Esophagus squamous epithelium (tissue), 5 donors: ENCODE measurements around the gene RAB7B. TPM values are rescaled to one million over a fixed set of nuclear protein-coding genes. Genes with fewer than 3 reads are reported as not detected.

Experiments
- DNase-seq: peaks from one replicate; lab custom pipeline; 2025; lab: John Stamatoyannopoulos, UW
- H3K27ac ChIP-seq, 4 donors: fragments of 200-600 bp; sonication (generic); one replicate each; pipeline ENCODE4 v1.5.1; 2016 to 2019; ENCODE audit warnings: mild to moderate bottlenecking in 1 of 4
- H3K27me3 ChIP-seq, 4 donors: fragments of 200-600 bp; sonication (generic); 1 replicate in 3 of 4; 2 replicates in 1 of 4; pipeline versions ENCODE4 v1.5.1 to v1.6.0; 2017 to 2021; ENCODE audit warnings: antibody characterized with exemption in 1 of 4
- H3K36me3 ChIP-seq, 3 donors: fragments of 200-600 bp; sonication (generic); one replicate each; pipeline ENCODE4 v1.5.1; 2016 to 2019
- H3K4me1 ChIP-seq, 3 donors: fragments of 200-600 bp; sonication (generic); one replicate each; pipeline ENCODE4 v1.5.1; 2017 to 2019
- H3K4me3 ChIP-seq, 4 donors: fragments of 200-600 bp; sonication (generic); 1 replicate in 3 of 4; 2 replicates in 1 of 4; pipeline ENCODE4 v1.5.1; 2016 to 2019; ENCODE audit warnings: mild to moderate bottlenecking in 2 of 4, moderate library complexity in 1 of 4
- H3K9me3 ChIP-seq, 3 donors: fragments of 200-600 bp; sonication (generic); one replicate each; pipeline ENCODE4 v1.5.1; 2016 to 2019
- CTCF ChIP-seq, 6 experiments: fragments of 450-650 bp in 4 of 6; fragments of 200-600 bp in 2 of 6; sonication (generic) in 2 of 6; IDR thresholded peaks; one replicate each; pipeline ENCODE4 v1.5.1; 2016 to 2019; ENCODE audit warnings: antibody characterized with exemption in 6 of 6, mild to moderate bottlenecking in 4 of 6, moderate library complexity in 4 of 6
- POLR2A ChIP-seq, 4 donors: fragments of 450-650 bp; IDR thresholded peaks; one replicate each; pipeline ENCODE4 v1.6.1; 2017; ENCODE audit warnings: antibody characterized with exemption in 4 of 4, mild to moderate bottlenecking in 4 of 4, moderate library complexity in 3 of 4
- WGBS, 2 donors: methylation state at CpG; one replicate each; pipeline ENCODE4 v1.1.5; 2018; 5-methylcytosine and 5-hydroxymethylcytosine counted together
- intact Hi-C: fragments of 100-400 bp; cut with DNase I; formaldehyde crosslinking; loops from one replicate; pipeline ENCODE4 v1.15.0; 2022
- total RNA-seq, 4 donors: library from RNA; depleted of rRNA; stranded (reverse); fragments of >200 nt; gene quantifications; one replicate each; pipeline ENCODE4 v1.1.0, GENCODE V29; 2016
- donor health status: DM: yes; HTN: yes; CAD: no.

Gene RAB7B
- total RNA-seq, 4 donors from 2014 or later, result 15.8 to 24.2 (median 21.4) TPM

- DNase-seq, result no peak
- H3K27me3 ChIP-seq, result peaks cover 0 to 6% (median 0%) of the 10 kb centered on the region in 4 donors
- intact Hi-C loops, result loop anchor here (5.0 kb wide), 1 partner anchor 127 kb away; no protein-coding TSS in a partner anchor
- H3K36me3 ChIP-seq, result peaks cover 0 to 62% (median 3%) of the 10 kb centered on the region in 3 donors
- H3K27ac ChIP-seq, result no peak overlapping the region
- no peak for TF ChIP-seq POLR2A (IDR thresholded peaks at IDR 0.05)
- TF ChIP-seq CTCF (IDR thresholded peaks at IDR 0.05), result no peak
- peaks cover 20 to 49% (median 23%) of the 10 kb centered on the region in 3 donors for H3K4me1 ChIP-seq
- 66 to 71% methylated on average over 3 of the region's 3 CpGs for WGBS, 2 donors
- no peaks in the 10 kb centered on the region for H3K9me3 ChIP-seq
- no peak overlapping the region for H3K4me3 ChIP-seq
Observed at GRCh38 chr1:205980237-205980870, 22.8 kb downstream of the RAB7B start.

- H3K4me3 ChIP-seq, result no peak overlapping the region
- no peak overlapping the region for H3K27ac ChIP-seq
- intact Hi-C loops, result loop anchor here (2.0 to 5.0 kb wide), 2 partner anchors 60 to 187 kb away; no protein-coding TSS in a partner anchor
- WGBS, 2 donors, result 62 to 82% methylated on average over 3 to 5 of the region's 6 CpGs
- H3K27me3 ChIP-seq, result peaks cover 0 to 7% (median 0%) of the 10 kb centered on the region in 4 donors
- no peaks in the 10 kb centered on the region for H3K9me3 ChIP-seq
- no peak for TF ChIP-seq CTCF (IDR thresholded peaks at IDR 0.05)
- TF ChIP-seq POLR2A (IDR thresholded peaks at IDR 0.05), result no peak
- no peak for DNase-seq
- H3K4me1 ChIP-seq, result peaks cover 15 to 39% (median 18%) of the 10 kb centered on the region in 3 donors
- peaks cover 0 to 55% (median 3%) of the 10 kb centered on the region in 3 donors for H3K36me3 ChIP-seq
Observed at GRCh38 chr1:205979301-205979700, 23.9 kb downstream of the RAB7B start.

- no peak for TF ChIP-seq CTCF (IDR thresholded peaks at IDR 0.05)
- TF ChIP-seq POLR2A (IDR thresholded peaks at IDR 0.05), result no peak
- Histone ChIP-seq H3K36me3 (peaks cover 0 to 55% (median 3%) of the 10 kb centered on the region in 3 donors), H3K9me3 (no peaks in the 10 kb centered on the region), H3K27ac (no peak overlapping the region), H3K4me1 (peaks cover 12 to 33% (median 14%) of the 10 kb centered on the region in 3 donors), H3K4me3 (no peak overlapping the region), H3K27me3 (peaks cover 0 to 7% (median 0%) of the 10 kb centered on the region in 4 donors)
- 53 to 80% methylated on average over 2 to 4 of the region's 7 CpGs for WGBS, 2 donors
- intact Hi-C loops, result loop anchor here (2.0 to 5.0 kb wide), 2 partner anchors 60 to 186 kb away; no protein-coding TSS in a partner anchor
- no peak for DNase-seq
Observed at GRCh38 chr1:205978676-205979075, 24.5 kb downstream of the RAB7B start.

- peaks cover 0 to 7% (median 0%) of the 10 kb centered on the region in 4 donors for H3K27me3 ChIP-seq
- H3K4me1 ChIP-seq, result peaks cover 7 to 21% (median 14%) of the 10 kb centered on the region in 3 donors
- H3K9me3 ChIP-seq, result no peaks in the 10 kb centered on the region
- DNase-seq, result no peak
- 64 to 100% methylated on average over 2 of the region's 2 CpGs for WGBS, 2 donors
- no peak for TF ChIP-seq POLR2A (IDR thresholded peaks at IDR 0.05)
- peak; percentile 80 to 96 (median 93) for TF ChIP-seq CTCF (IDR thresholded peaks at IDR 0.05)
- intact Hi-C loops, result loop anchor here (2.0 to 5.0 kb wide), 2 partner anchors 59 to 185 kb away; no protein-coding TSS in a partner anchor
- no peak overlapping the region for H3K27ac ChIP-seq
- H3K36me3 ChIP-seq, result peaks cover 0 to 45% (median 3%) of the 10 kb centered on the region in 3 donors
- H3K4me3 ChIP-seq, result no peak overlapping the region
Observed at GRCh38 chr1:205977402-205978014, 25.7 kb downstream of the RAB7B start.
